ENCODE data around the gene ADCY2. TPM values are rescaled to one million over a fixed set of nuclear protein-coding genes. Genes with fewer than 3 reads are reported as not detected.

The ADCY2 gene
- total RNA-seq, 1 donor = 0.27 TPM

- DNase-seq (ENCODE audit: low read depth in 2 of 3, low spot score in 2 of 3) = no peak
Observed at GRCh38 chr5:7494481-7495130, 98.7 kb downstream of the ADCY2 start.

DNA sequence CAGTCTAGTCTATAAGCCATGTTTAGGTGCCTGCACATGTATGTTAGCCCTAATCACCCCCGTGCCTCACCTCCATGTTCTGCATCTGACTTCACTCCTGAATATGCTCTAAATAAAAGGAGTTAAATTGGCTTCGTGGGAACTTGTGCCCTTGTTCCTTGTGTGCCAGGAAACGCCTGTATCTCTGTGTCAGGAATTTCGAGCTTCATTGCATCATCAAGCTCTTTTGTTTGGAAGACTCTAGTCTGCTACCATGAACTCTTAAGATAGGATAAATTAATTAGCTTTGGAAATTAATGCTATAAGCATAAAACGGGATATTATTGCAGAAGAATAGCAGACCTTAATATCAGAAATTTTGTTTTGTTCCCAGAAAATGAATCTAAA, 99.2 kb downstream of the ADCY2 start:
- DNase-seq (ENCODE audit: low read depth in 2 of 3, low spot score in 2 of 3) = no peak

- no peak for DNase-seq (ENCODE audit: low read depth in 2 of 3, low spot score in 2 of 3)
Observed at GRCh38 chr5:7500256-7500655, 104.3 kb downstream of the ADCY2 start.

DNA sequence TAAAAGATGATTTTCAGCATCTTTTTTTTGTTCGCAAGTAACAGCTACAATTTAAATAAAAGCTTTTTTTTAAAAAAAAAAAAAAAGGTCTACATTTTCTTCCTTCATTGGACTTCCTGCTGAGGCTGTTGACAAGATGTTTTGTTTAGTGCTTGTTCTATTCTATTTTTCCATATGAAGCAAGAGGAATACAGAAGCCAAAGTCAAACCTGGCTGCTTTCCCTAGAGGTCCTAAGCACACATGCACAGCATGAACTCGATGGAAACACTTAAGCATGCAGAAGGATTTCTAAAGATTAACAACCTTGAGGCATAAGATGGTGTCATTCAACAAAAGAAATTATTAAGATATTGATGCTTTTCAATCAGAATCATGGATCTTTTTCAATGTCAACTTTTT, 105.1 kb downstream of the ADCY2 start:
- DNase-seq (ENCODE audit: low read depth in 2 of 3, low spot score in 2 of 3) = no peak

DNA sequence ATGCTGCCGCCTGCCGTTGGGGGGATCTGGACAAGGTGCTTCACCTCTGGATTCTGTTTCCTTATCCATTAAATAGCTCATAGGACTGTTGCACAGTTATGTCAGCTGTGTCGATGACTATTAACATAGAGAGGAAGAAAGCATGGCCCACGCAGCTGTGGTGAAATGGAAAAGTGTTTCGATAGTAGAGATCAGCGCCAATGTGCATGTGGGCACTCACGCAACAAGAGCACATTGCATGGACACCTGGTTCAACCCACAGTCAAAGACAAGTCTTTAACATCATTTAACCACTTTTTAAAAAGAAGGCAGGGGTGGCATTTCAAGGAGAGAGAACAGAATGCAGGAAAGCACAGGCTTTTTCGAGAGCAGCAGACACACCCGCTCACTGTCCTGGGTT, 107.6 kb downstream of the ADCY2 start:
- DNase-seq (ENCODE audit: low read depth in 2 of 3, low spot score in 2 of 3) = no peak

GRCh38 chr5:7515284-7515914, 119.5 kb downstream of the ADCY2 start:
- no peak for DNase-seq (ENCODE audit: low read depth in 2 of 3, low spot score in 2 of 3)

- no peak for DNase-seq (ENCODE audit: low read depth in 2 of 3, low spot score in 2 of 3)
Observed at GRCh38 chr5:7516253-7516652, 120.3 kb downstream of the ADCY2 start.

DNA sequence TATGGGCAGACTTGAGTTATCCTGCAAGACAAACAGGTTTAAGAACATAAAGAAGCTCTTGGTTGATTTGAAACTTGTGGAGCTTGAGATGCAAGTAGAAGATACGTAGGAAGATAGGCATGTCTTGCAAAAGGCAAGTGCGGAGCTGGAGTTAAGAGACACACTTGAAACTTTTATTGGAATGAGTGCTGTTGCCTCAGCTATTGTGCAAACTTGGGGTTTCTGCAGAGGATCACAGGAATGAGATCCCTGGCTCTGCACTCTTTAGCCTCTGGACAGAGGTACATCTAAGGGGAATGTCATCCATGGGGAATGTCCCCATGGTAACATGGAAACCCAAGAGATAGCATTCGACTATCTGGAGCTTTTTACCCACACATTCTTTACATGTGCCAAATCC, 121.1 kb downstream of the ADCY2 start:
- DNase-seq (ENCODE audit: low read depth in 2 of 3, low spot score in 2 of 3) = no peak

- DNase-seq (ENCODE audit: low read depth in 2 of 3, low spot score in 2 of 3) = no peak
Observed at GRCh38 chr5:7518947-7519560, 123.1 kb downstream of the ADCY2 start.

DNA sequence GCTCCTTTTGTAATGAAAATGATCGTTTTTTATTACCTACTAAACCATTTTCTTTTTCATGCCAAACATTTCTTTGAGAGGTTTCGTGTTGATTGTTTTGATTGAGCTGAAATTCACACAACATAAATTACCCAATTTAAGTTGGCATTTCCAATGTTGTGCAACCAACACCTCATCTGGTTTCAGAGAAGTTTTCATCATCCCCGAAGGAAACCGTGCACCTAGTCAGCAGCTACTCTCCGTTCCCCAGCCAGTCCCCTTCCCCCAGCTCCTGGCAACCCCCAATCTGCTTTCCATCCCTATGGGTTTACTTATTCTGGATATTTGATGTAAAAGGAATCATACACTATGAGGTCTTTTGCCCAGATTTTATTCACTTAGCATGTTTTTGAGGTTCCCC, 123.6 kb downstream of the ADCY2 start:
- no peak for DNase-seq (ENCODE audit: low read depth in 2 of 3, low spot score in 2 of 3)

- DNase-seq (ENCODE audit: low read depth in 2 of 3, low spot score in 2 of 3) = no peak
Observed at GRCh38 chr5:7529880-7530279, 133.9 kb downstream of the ADCY2 start.

- DNase-seq (ENCODE audit: low read depth in 2 of 3, low spot score in 2 of 3) = no peak
Observed at GRCh38 chr5:7533941-7534340, 138.0 kb downstream of the ADCY2 start.

DNA sequence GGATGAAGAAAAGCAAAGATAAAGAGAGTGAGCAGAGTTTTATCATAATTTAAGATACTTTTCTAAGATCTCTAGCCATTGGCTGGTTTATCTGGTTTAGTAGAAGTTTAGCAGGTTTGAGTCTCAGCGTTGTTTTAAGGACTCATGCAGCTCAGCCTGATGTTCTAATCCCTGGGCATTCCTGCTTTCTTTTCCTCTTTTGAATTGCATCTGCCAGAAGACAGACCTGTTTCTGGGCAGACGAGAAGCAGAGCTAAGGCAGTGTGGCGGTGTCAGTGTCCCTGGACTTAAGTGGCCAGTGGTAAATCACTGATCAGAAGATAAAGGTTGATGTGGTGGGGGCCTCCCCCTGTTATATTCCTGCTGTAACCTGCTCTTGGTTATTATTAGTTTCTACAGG, 138.6 kb downstream of the ADCY2 start:
- no peak for DNase-seq (ENCODE audit: low read depth in 2 of 3, low spot score in 2 of 3)

DNA sequence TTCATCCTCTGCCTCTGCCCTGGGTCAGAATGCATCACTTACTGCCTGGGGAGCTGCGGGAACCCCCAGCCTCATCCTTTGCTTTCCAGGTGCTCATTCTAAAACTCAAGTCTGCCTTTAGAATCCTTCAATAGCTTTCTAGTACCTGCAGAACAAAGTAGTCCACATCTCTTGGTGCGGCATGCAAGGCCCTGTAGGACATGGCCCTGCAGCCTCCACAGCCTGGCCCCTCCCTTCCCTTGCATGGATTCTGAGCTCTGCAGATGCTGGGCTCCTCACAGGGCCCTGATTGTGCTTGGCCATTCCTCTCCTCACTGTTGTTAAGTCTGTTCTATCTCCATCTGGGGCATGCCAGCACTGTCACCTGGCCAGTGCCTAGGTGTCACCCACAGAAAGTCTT, 141.6 kb downstream of the ADCY2 start:
- DNase-seq (ENCODE audit: low read depth in 2 of 3, low spot score in 2 of 3) = no peak

- no peak for DNase-seq (ENCODE audit: low read depth in 2 of 3, low spot score in 2 of 3)
Observed at GRCh38 chr5:7539571-7539970, 143.6 kb downstream of the ADCY2 start.

DNA sequence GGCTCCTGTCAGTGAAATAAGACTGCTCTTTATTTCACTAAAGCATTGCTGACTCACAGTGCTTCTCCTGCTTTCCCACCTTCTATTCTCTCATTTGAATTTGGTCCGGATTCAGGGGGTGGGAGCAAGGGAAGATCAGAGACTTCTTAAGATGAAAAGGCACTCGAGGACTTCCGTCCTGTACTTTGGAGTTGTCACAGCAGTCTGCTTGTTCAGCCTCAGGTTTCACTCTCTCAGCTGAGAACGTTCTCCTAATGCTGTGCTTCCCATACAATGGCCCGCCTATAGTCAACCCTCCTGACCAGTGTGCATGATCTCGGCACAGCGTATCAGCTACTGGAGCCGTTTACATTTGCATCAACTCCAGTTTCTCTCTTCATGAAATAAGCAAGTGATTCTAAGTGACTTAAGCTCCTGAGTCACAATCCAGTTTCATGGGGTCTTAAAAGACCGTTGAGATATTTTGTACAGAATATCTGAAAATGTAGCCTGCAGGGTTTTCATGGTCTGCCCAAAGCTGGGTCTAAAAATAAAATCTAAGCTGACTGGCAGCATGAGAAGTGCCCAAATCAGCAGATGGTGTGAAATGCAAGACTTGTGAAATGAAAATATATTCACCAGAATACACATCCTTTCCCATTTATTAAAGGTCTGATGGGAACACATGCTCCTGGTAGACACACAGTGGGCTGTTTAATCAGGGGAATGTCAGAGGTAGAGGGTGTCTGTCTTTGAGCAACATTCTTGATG, 145.0 kb downstream of the ADCY2 start:
- no peak for DNase-seq (ENCODE audit: low read depth in 2 of 3, low spot score in 2 of 3)

GRCh38 chr5:7541898-7542297, 146.0 kb downstream of the ADCY2 start:
- no peak for DNase-seq (ENCODE audit: low read depth in 2 of 3, low spot score in 2 of 3)

DNA sequence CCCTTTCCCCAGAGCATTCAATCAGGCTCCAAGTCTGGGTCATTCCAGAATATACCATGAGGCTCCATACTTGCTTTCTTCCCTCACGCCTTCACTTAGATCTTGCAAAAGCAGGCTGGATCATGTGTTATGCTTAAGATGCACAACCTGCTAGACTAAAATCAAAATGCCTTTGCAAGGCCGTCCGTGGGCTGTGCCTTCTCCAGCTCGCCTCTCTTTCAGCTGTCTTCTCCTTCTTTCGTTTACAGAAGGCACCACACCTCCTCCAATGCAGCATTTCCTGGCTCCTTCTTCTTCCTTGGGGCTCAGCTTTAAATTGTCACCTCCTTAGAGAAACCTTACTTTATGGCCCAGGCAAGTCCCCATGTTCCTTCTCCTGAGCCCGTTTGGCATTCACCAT, 150.6 kb downstream of the ADCY2 start:
- no peak for DNase-seq (ENCODE audit: low read depth in 2 of 3, low spot score in 2 of 3)

- no peak for DNase-seq (ENCODE audit: low read depth in 2 of 3, low spot score in 2 of 3)
Observed at GRCh38 chr5:7548596-7548995, 152.7 kb downstream of the ADCY2 start.

DNA sequence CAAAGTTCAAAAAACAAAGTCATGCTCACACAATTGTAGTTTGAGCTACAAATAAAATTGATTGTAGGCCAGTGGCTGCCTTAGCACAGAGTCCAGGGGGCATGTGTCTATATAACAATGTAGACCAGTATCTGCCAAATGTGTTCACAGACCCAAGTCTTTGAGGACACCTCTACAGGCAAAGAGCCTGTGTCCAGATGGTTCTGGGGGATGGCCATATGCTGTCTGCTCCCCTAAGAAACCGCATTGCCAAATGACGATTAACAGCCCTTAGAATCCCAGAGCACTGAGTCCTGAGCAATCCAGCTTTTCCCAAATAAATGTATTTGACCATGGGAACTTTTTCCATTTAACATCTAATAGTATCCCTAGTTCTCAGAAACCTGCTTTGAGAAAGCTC, 169.6 kb downstream of the ADCY2 start:
- no peak for DNase-seq (ENCODE audit: low read depth in 2 of 3, low spot score in 2 of 3)

- no peak for DNase-seq (ENCODE audit: low read depth in 2 of 3, low spot score in 2 of 3)
Observed at GRCh38 chr5:7576023-7576715, 180.2 kb downstream of the ADCY2 start.
